Activated naive CD8-positive, alpha-beta T cell treated with anti-CD3 and anti-CD28 coated beads, Interleukin-2, amount 50 U/mL, for 24 hours (primary cell): ENCODE measurements around the gene PAFAH2.

Source experiments
- ATAC-seq: fragments of 150-1000 bp; cut with Tn5 transposase; one replicate; pipeline ENCODE4 v1.10.0; 2021
- DNase-seq: peaks from one replicate; pipeline ENCODE4 v3.0.0; 2021
- H3K27ac Mint-ChIP-seq: one replicate; pipeline ENCODE4 v1.8.0; 2021; ENCODE audit warnings: mild to moderate bottlenecking, mixed read lengths
- H3K27me3 Mint-ChIP-seq: one replicate; pipeline ENCODE4 v1.8.0; 2021; ENCODE audit warnings: mixed read lengths
- H3K36me3 Mint-ChIP-seq: one replicate; pipeline ENCODE4 v1.8.0; 2021; ENCODE audit warnings: low read depth, mixed read lengths
- H3K4me1 Mint-ChIP-seq: one replicate; pipeline ENCODE4 v1.8.0; 2021; ENCODE audit warnings: mixed read lengths
- H3K4me3 Mint-ChIP-seq: one replicate; pipeline ENCODE4 v1.8.0; 2021; ENCODE audit warnings: mild to moderate bottlenecking, moderate library complexity, mixed read lengths
- H3K9me3 Mint-ChIP-seq: one replicate; pipeline ENCODE4 v1.8.0; 2021; ENCODE audit warnings: mixed read lengths

The PAFAH2 gene

GRCh38 chr1:26009796-26010447, 12.1 kb upstream of the PAFAH2 start:
- no peaks in the 10 kb centered on the region for H3K36me3 Mint-ChIP-seq
- DNase-seq (no peak), ATAC-seq (no peak)
- H3K4me1 Mint-ChIP-seq: no peaks in the 10 kb centered on the region
- no peak overlapping the region for H3K27ac Mint-ChIP-seq
- H3K27me3 Mint-ChIP-seq: peaks cover 5% of the 10 kb centered on the region
- no peaks in the 10 kb centered on the region for H3K9me3 Mint-ChIP-seq
- no peak overlapping the region for H3K4me3 Mint-ChIP-seq

- no peak overlapping the region for H3K27ac Mint-ChIP-seq
- ATAC-seq: no peak
- H3K36me3 Mint-ChIP-seq: no peaks in the 10 kb centered on the region
- no peak for DNase-seq
- H3K4me1 Mint-ChIP-seq: no peaks in the 10 kb centered on the region
- H3K27me3 Mint-ChIP-seq: peaks cover 5% of the 10 kb centered on the region
- H3K9me3 Mint-ChIP-seq: no peaks in the 10 kb centered on the region
- H3K4me3 Mint-ChIP-seq: no peak overlapping the region
Measured at GRCh38 chr1:26006710-26007109, 8.8 kb upstream of the PAFAH2 start.

- Mint-ChIP-seq H3K27me3 (peaks cover 5% of the 10 kb centered on the region), H3K4me1 (no peaks in the 10 kb centered on the region), H3K36me3 (no peaks in the 10 kb centered on the region), H3K4me3 (no peak overlapping the region), H3K27ac (no peak overlapping the region), H3K9me3 (no peaks in the 10 kb centered on the region)
- no peak for DNase-seq
- no peak for ATAC-seq
Measured at GRCh38 chr1:26005434-26006105, 7.7 kb upstream of the PAFAH2 start.

- H3K27me3 Mint-ChIP-seq: peaks cover 5% of the 10 kb centered on the region
- H3K36me3 Mint-ChIP-seq: no peaks in the 10 kb centered on the region
- DNase-seq (no peak), ATAC-seq (no peak)
- peaks cover 4% of the 10 kb centered on the region for H3K4me1 Mint-ChIP-seq
- H3K27ac Mint-ChIP-seq: no peak overlapping the region
- H3K4me3 Mint-ChIP-seq: no peak overlapping the region
- H3K9me3 Mint-ChIP-seq: no peaks in the 10 kb centered on the region
Measured at GRCh38 chr1:26003756-26004155, 5.9 kb upstream of the PAFAH2 start.

- no peak for DNase-seq
- Mint-ChIP-seq H3K9me3 (no peaks in the 10 kb centered on the region), H3K27ac (no peak overlapping the region), H3K4me1 (peaks cover 9% of the 10 kb centered on the region), H3K36me3 (no peaks in the 10 kb centered on the region), H3K27me3 (peaks cover 5% of the 10 kb centered on the region), H3K4me3 (no peak overlapping the region)
- no peak for ATAC-seq
Measured at GRCh38 chr1:26003262-26003661, 5.4 kb upstream of the PAFAH2 start.

- no peaks in the 10 kb centered on the region for H3K9me3 Mint-ChIP-seq
- no peak overlapping the region for H3K27ac Mint-ChIP-seq
- peaks cover 22% of the 10 kb centered on the region for H3K4me1 Mint-ChIP-seq
- H3K4me3 Mint-ChIP-seq: no peak overlapping the region
- ATAC-seq (no peak), DNase-seq (no peak)
- no peaks in the 10 kb centered on the region for H3K36me3 Mint-ChIP-seq
- no peaks in the 10 kb centered on the region for H3K27me3 Mint-ChIP-seq
Measured at GRCh38 chr1:25999041-25999800, 1.4 kb upstream of the PAFAH2 start.

- Mint-ChIP-seq H3K27me3 (no peaks in the 10 kb centered on the region), H3K9me3 (no peaks in the 10 kb centered on the region), H3K4me1 (peaks cover 37% of the 10 kb centered on the region), H3K4me3 (peak overlapping the region; percentile 92), H3K36me3 (peaks cover 2% of the 10 kb centered on the region), H3K27ac (peak overlapping the region; percentile 96)
- no peak for DNase-seq
- ATAC-seq: peak; percentile 0
Measured at GRCh38 chr1:25996966-25997827, 666 bp downstream of the PAFAH2 start.

- Mint-ChIP-seq H3K4me3 (no peak overlapping the region), H3K9me3 (no peaks in the 10 kb centered on the region)
Measured at GRCh38 chr1:25994402-25995150, 3.3 kb downstream of the PAFAH2 start.

GRCh38 chr1:25993197-25993951, 4.5 kb downstream of the PAFAH2 start:
- Mint-ChIP-seq H3K36me3 (peaks cover 3% of the 10 kb centered on the region), H3K9me3 (no peaks in the 10 kb centered on the region), H3K27ac (no peak overlapping the region), H3K27me3 (no peaks in the 10 kb centered on the region), H3K4me1 (peaks cover 56% of the 10 kb centered on the region), H3K4me3 (no peak overlapping the region)
- no peak for ATAC-seq
- no peak for DNase-seq

More at GRCh38 chr1:25994402-25995150, 3.3 kb downstream of the PAFAH2 start:
- DNase-seq (no peak), ATAC-seq (no peak)
- Mint-ChIP-seq H3K36me3 (peaks cover 2% of the 10 kb centered on the region), H3K27ac (no peak overlapping the region), H3K4me1 (peaks cover 55% of the 10 kb centered on the region), H3K27me3 (no peaks in the 10 kb centered on the region)

- H3K27ac Mint-ChIP-seq: no peak overlapping the region
- H3K36me3 Mint-ChIP-seq: peaks cover 5% of the 10 kb centered on the region
- no peaks in the 10 kb centered on the region for H3K27me3 Mint-ChIP-seq
- no peaks in the 10 kb centered on the region for H3K9me3 Mint-ChIP-seq
- DNase-seq: no peak
- no peak overlapping the region for H3K4me3 Mint-ChIP-seq
- ATAC-seq: no peak
- peaks cover 57% of the 10 kb centered on the region for H3K4me1 Mint-ChIP-seq
Measured at GRCh38 chr1:25992689-25993171, 5.1 kb downstream of the PAFAH2 start.

- DNase-seq (no peak), ATAC-seq (no peak)
- Mint-ChIP-seq H3K9me3 (no peaks in the 10 kb centered on the region), H3K4me1 (peaks cover 55% of the 10 kb centered on the region), H3K4me3 (no peak overlapping the region), H3K36me3 (peaks cover 5% of the 10 kb centered on the region), H3K27me3 (no peaks in the 10 kb centered on the region), H3K27ac (peak overlapping the region; percentile 6)
Measured at GRCh38 chr1:25991937-25992688, 5.8 kb downstream of the PAFAH2 start.

- Mint-ChIP-seq H3K4me1 (peaks cover 50% of the 10 kb centered on the region), H3K27ac (peak overlapping the region; percentile 80), H3K9me3 (no peaks in the 10 kb centered on the region), H3K4me3 (peak overlapping the region; percentile 76), H3K27me3 (no peaks in the 10 kb centered on the region), H3K36me3 (peaks cover 5% of the 10 kb centered on the region)
- DNase-seq: peak; percentile 49
- ATAC-seq: peak; percentile 66
Measured at GRCh38 chr1:25990702-25991395, 7.0 kb downstream of the PAFAH2 start.
